Measurements from ENCODE around the gene TBC1D20.
A peak's percentile ranks its signal among the peaks of the same experiment; 100 is the strongest.
"Not testable (repeated sequence)": the region's sequence is repeated elsewhere in the genome, so short reads cannot be mapped to it uniquely, and the experiment has no call there.

The TBC1D20 gene

GRCh38 chr20:462199-462991 lies at the start of gene TBC1D20:
TBC1D20 (minus strand) TSS chr20:462533; CDS start chr20:462405, 128 bp downstream.
- DNase-seq (ENCODE audit: low read depth): peak; percentile 88

GRCh38 chr20:510328-511057 lies 48.2 kb upstream of the TBC1D20 start:
- not testable (repeated sequence) for DNase-seq (ENCODE audit: low read depth)

- not testable (repeated sequence) for DNase-seq (ENCODE audit: low read depth)
Observed at GRCh38 chr20:508364-508787, 46.0 kb upstream of the TBC1D20 start.

- no peak for DNase-seq (ENCODE audit: low read depth)
Observed at GRCh38 chr20:507761-508332, 45.5 kb upstream of the TBC1D20 start.

GRCh38 chr20:507006-507758 lies 44.8 kb upstream of the TBC1D20 start:
- DNase-seq (ENCODE audit: low read depth): no peak

GRCh38 chr20:504632-505075 lies 42.3 kb upstream of the TBC1D20 start:
- DNase-seq (ENCODE audit: low read depth): no peak

GRCh38 chr20:503048-503737 lies 40.9 kb upstream of the TBC1D20 start:
- no peak for DNase-seq (ENCODE audit: low read depth)

GRCh38 chr20:497979-498378 lies 35.6 kb upstream of the TBC1D20 start:
- DNase-seq (ENCODE audit: low read depth): no peak

- no peak for DNase-seq (ENCODE audit: low read depth)
Observed at GRCh38 chr20:496126-496696, 33.9 kb upstream of the TBC1D20 start.

- no peak for DNase-seq (ENCODE audit: low read depth)
Observed at GRCh38 chr20:492159-492558, 29.8 kb upstream of the TBC1D20 start.

GRCh38 chr20:487655-488054 lies 25.3 kb upstream of the TBC1D20 start:
- DNase-seq (ENCODE audit: low read depth): no peak

GRCh38 chr20:483815-484644 lies 21.7 kb upstream of the TBC1D20 start:
- DNase-seq (ENCODE audit: low read depth): no peak

GRCh38 chr20:481167-481566 lies 18.8 kb upstream of the TBC1D20 start:
- no peak for DNase-seq (ENCODE audit: low read depth)

GRCh38 chr20:480044-480443 lies 17.7 kb upstream of the TBC1D20 start:
- DNase-seq (ENCODE audit: low read depth): no peak

- no peak for DNase-seq (ENCODE audit: low read depth)
Observed at GRCh38 chr20:479487-479886, 17.2 kb upstream of the TBC1D20 start.

GRCh38 chr20:478949-479429 lies 16.7 kb upstream of the TBC1D20 start:
- no peak for DNase-seq (ENCODE audit: low read depth)

GRCh38 chr20:478010-478948 lies 15.9 kb upstream of the TBC1D20 start:
- DNase-seq (ENCODE audit: low read depth): no peak

- DNase-seq (ENCODE audit: low read depth): not testable (repeated sequence)
Observed at GRCh38 chr20:476561-477249, 14.4 kb upstream of the TBC1D20 start.
